Colon (tissue), 2 donors: ENCODE data around the gene NIN.

Source experiments
- FAIRE-seq: peaks from 2 replicates; lab custom pipeline; 2012; peaks lifted over from hg19 to GRCh38; lab: Jason Lieb, UNC
- donor health status: control.
- donor health status: control.

The NIN gene

DNA sequence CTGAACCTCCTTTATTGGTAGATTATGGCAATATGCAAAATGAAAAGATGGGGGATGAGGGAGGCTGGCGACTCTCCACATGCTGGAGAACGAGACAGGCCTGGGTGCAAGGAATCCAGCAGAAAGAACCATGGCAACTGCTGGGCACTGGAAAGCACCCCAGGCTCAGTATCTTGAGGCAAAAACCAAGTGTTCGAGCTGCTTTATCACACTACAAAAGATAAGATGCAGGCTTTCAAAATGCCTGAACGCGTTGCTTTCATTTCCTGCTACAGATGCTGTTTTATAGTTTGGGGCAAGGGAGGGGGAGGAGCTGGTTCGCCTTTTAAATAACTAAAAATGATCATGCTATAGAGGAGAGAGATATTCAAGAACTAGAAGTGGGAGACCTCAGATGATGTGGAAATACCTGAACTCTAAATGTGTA, 38.9 kb downstream of the NIN start:
- FAIRE-seq = no peak

DNA sequence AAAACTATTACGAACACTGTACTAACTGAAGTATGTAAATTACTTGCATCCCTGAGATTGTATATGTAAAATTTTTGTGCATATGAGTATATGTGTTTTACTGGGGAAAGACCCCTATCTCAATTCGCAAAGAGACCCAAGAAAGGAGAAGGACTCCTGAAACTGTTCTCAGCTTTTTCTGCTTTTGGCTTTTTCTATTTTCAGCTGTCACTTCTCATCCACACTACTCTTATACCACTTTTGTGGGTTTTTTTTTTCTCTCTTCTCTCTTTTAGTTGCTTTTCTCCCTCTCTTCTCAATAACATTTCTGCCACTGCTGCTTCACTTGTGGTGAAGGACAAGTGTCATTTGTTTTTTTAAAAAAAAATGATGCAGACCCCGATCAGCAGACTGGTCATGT, 39.8 kb downstream of the NIN start:
- FAIRE-seq = no peak

GRCh38 chr14:50790589-50790988, 40.4 kb downstream of the NIN start:
- no peak for FAIRE-seq

DNA sequence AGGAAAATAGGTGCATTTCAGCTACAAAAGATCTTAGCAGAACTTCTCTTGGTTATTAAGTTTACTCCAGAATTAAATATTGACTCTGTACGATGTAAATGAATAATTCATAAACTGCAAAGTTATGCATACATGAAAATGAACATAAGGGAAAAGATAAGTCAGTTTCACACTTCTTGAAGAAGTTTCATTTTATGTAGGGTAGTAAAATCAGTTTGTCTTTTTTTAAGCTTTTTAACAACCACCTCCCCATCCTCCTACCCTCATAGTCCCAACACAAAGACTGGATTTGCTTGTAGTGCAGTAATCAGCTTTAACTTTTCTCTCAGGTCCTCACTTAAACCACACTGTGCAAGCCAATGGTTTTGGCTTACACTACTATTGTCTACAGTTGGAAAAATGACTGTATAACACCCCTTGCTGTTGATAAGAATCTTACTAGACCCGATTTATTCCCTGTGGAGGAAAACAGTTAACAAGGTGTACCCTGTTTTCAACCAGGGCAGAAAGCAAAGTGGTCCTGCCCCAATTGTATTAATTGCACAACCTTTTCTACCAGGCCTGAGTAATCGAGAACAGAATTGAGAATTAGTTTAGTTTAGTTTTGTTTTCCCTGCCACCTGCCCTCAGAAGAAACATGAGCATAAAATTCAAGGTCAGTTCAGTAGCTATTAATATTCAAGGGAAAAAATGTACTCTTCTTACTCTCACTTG, 44.1 kb downstream of the NIN start:
- no peak for FAIRE-seq

DNA sequence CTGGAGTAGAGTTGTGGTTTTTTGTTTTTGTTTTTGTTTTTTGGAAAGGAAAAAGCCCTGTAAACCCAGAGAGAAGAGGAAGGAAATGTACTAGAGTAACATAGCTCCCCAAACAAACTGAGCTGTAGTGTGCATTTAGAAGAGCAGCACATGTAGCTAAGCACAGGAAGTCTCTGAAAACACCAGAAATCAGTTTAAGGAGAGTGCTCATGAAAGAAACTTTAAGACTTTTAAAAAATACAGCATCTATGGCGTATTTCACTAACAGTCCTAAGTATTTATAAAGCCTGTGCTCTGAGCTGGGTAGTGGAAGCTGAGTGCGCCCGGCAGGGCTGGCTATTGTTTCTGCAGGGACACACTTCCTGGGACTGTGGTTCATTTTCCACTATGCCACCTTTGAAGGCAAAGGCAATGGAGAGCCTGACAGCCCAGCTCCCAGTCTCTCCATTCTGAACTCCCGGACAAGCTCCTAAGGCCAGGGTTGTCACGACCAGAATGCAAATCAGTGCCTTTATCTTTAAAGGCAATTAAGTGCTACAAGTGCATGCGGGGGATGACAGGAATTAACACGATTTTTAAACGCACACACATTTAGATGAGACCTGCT, 45.4 kb downstream of the NIN start:
- FAIRE-seq = no peak

DNA sequence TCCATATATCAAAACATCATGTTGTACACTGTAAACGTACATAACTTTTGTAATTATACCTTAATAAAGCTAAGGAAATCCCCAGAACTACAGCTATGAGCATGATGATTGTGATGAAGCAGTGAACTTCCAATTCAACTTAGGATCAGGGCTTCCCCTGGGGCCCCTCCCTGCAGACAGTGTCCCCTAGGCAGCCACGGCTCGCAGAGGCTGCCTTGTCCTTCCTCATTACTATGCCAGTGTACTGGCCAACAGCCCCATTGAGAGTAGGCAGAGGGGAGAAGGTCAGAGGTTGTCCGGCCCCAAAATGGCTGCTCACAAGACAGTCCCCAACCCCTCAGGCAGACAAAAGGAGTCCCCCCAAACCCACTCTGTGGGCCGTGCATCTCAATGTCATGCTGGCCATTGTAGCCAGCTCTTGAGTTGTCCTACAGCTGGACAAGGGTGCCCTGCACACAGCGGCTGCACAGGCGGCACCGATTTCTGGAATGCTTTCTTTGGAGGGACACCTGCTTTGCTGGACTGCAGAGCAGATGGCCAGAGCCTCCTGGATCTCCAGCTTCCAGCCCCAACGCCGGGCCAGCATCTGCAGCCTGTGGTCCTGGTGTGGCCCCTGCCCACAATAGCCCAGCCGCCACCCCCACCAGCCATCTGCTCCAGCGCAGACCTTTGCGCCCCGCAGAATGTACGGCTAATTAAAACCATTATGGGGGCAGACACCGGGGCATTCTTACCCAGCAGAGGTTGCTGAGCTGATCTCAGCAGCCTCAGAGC, 46.1 kb downstream of the NIN start:
- no peak for FAIRE-seq

DNA sequence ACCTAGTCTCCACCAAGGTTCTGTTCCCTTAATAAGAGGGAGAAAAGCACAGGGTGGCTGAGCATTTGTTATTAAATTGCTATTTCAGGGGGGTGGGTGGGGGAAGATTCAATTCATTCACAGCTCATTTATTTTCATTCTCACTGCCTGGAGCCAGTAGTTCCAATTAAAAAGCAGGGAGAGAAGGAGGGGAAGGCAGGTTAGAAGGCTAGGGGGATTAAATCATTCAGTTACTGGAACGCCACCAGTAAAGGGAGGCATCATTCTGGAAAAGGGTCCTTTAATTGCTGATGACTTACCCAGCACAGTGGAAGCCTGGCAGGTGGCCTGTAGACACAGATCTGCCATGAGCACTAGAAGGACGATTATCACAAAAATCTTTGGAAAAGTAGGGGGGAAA, 47.4 kb downstream of the NIN start:
- no peak for FAIRE-seq

GRCh38 chr14:50780393-50780792, 50.6 kb downstream of the NIN start:
- FAIRE-seq = no peak

DNA sequence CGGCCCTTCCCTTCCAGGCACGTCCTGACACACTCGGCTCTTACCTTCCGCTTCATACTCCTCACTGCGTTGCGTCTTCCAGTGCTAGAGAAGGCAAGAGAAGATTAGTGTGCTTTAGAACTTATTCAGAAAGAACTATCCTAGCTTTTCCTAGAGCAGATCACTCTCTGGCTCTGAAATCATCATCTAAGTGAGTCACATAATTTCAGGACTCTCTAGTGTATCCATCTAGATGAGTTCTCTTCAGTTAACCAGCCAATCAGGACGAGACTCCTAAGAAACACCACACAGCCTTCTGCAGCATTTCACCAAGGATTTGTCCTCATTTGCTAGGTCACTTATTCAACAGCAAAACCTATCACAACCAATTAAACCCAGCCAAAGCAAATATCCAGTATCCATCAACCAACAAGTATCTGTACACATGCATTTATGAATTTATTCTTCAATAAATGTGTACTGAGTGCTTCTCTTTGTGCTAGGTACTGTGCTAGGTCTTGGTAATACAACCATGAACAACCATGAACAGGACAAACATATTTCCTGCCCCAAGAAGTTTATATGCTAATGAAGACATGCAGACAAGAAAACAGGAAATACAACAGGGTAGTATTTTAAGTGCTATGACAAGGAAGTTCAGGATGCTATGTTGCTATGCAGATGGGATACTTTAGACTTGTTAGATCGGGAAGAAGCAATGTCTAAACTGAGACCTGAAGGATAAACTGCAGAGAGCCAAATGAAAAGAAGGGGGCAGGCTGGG, 52.1 kb downstream of the NIN start:
- no peak for FAIRE-seq

DNA sequence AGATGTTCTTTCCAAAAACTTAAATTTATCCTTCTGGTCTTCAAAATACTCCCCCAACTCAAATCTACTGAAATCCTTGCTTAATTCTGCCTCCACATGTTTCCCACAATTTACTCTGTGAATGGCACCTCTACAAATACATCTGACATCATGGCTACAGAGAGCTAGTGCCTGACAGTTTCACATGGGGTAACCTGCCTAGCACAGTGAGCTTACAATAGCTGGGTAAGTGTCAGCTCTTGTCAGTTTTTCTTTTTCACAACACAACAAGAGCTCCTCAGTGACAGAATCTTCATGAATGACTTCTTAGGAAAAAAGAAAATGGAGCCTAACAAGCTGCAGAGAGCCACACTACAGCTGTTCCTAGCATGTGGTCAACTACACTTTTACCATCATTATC, 54.4 kb downstream of the NIN start:
- no peak for FAIRE-seq

GRCh38 chr14:50775357-50775756, 55.6 kb downstream of the NIN start:
- FAIRE-seq = no peak

DNA sequence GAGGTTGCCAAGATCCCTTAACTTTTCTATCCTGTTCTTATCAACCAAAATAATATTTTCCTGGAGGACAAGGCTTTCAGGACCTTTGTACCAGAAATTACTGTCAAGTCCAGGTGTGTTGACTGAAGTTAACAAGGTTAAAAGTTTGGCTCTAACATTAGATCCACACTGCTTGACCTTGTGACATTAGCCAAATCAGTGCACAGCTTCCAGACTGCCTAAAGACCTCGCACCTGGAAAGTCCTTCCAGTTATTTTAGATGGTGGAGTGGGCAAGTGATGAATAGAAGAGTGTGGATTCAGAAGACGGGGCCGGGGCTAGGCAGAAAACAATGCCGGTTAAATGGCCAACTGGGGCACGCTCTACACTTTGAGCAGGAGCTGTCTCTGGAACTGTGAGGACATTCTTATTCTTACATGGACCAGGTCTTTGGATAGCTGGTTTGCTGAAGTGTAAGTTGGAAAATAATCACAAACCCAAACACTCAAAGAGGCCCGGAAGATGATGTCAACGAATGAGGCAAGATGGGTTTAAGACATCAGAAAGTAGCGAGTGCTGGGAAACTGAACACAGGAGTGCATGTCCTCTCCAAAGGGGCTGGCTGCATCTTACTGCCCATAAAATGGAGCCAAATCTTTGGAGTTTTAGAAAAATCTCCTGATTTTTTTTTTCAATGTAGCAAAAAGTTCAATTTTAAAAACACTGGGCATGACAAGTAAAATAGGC, 56.3 kb downstream of the NIN start:
- no peak for FAIRE-seq

DNA sequence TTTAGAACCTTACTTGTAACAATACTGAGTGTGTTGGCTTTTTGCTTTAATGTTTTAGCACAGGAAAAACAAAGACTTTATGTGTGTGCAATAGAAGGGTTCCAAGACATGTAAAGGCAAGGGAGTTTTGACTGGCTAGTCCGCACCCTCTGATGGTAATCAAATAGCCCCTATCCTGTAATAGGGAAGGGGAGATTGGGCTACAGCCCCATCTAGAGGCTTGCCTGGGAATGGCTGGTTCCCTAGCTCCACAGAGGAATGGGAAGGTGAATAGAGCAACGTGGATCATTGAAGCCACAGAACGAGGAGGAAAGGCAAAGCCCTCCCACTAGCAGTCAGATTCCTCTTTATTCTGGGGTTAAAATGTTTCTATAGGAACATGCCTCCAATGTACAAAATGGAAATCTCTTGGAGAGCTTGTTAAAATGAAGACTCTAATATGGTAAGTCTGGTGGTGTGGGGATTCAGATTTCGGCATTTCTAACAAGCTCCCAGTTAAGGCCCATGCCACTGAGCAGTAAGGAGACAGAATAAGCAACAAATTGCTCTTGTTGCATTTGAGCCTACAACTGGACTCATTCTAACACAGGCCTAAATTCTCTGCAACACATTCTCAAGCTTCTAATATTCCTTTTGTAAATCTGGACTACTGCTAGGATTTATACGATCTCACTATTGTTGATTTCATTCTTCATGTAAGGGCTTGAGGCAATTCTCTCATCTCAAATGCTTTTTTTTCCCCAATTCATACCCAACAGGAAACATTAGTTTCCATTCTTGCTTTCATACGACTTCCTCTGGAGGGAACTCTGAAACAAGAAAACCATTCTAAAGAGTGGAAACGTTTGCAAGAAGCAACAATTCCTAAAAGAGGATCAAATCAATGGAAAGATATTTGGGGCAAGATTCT, 57.1 kb downstream of the NIN start:
- FAIRE-seq = no peak

- no peak for FAIRE-seq
Measured at GRCh38 chr14:50772412-50772811, 58.5 kb downstream of the NIN start.

DNA sequence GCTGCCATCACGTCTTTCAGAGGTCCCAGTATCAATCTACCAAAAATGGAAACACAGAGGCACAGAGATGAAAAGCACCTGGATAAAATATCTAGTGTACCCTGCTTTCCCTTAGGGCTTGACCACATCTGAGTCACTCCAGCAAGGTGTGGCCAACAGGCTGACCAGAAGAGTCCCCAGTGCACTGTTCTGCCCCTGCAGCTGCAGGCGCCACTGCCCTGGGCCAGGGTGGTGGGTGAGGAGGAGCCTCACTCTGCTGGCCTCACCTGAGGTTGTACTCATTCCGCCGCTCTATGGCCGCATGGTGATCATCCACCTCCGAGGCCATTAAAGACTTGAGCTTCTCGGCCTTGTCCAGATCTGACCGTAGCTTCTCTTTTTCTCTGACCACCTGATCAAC, 60.4 kb downstream of the NIN start:
- FAIRE-seq = no peak

GRCh38 chr14:50769863-50770500, 61.0 kb downstream of the NIN start:
- FAIRE-seq = no peak

DNA sequence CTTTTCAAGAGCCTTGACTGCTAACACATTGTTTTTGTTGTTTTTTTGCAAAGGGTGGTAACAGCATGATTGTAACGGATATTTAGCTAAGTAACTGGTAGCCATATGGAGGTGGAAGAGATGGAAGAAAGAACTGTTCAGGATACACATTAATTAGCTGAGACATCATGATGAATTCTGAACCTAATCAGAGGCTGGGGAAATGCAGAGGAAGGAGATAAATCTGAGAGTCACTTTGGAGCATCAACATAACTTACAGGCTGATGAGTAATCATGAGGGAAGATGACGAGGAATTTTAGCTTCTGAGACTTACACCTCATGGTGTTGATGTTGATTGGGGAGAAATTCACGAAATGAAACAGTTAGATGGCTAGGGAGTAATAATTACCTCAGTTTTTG, 62.3 kb downstream of the NIN start:
- FAIRE-seq = no peak

DNA sequence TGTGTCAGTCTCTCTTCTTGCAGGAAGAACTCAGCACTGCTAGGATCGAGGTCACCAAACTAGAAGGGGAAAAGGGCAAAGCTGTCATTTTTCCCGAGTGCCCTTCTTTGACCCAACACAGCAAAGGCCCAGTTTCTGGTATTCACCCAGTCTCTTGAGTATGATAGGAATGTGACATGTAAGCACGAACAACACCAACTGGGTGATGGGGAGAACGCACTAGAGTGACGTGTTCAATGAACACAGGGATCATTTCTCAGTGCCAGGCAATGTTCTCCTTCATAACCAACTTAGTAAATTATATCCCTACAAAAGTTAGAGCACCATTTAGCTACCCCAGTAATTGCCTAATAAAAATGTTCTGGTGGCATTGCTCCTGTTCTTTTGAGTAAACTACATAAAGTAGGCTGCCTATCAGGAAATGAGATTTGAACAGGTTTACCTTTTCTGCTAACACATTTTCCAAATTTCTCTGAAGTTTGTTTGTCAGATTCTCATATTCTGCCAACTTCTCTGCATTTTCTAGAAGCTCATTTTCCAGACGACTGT, 64.5 kb downstream of the NIN start:
- FAIRE-seq = no peak

GRCh38 chr14:50763382-50764007, 67.5 kb downstream of the NIN start:
- no peak for FAIRE-seq

DNA sequence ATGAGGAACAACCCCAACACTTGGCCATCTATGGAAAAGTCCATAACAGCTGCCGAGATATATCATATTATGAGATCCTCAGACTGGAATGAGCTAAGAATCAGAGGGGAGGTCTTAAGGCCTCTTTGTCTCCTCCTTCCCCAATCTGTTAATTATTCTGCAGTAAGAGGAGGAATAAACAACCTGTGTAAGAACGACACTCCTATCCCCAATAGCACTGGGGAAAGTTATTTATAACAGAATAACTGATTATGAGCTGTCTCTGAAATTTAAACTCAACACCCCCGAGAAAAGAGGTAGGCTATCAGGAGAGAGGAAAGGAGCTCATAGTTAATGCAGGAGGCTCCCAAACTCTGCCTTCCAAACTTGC, 68.0 kb downstream of the NIN start:
- no peak for FAIRE-seq
